Muscle of leg (tissue), 11 donors: ENCODE results near the gene EIF4E1B. TPM values are rescaled to one million over a fixed set of nuclear protein-coding genes. Genes with fewer than 3 reads are reported as not detected.

ENCODE experiments used
- DNase-seq: peaks from one replicate; pipeline ENCODE4 v3.0.0; 2013
- H3K27ac ChIP-seq: one replicate; pipeline ENCODE4 v1.5.1; 2013; ENCODE audit warnings: mild to moderate bottlenecking, low read length, control low read depth
- H3K27me3 ChIP-seq: one replicate; pipeline ENCODE4 v1.6.1; 2013; ENCODE audit warnings: low read length; ENCODE audit not compliant: control insufficient read depth, insufficient read depth
- H3K36me3 ChIP-seq: one replicate; pipeline ENCODE4 v1.6.1; 2013; ENCODE audit warnings: low read length; ENCODE audit not compliant: control insufficient read depth, insufficient read depth
- H3K4me1 ChIP-seq: one replicate; pipeline ENCODE4 v1.6.1; 2013; ENCODE audit warnings: low read length; ENCODE audit not compliant: control insufficient read depth, insufficient read depth
- H3K4me3 ChIP-seq: one replicate; pipeline ENCODE4 v1.5.1; 2013; ENCODE audit warnings: low read length, control low read depth
- H3K9me3 ChIP-seq: replicated peaks from 2 replicates; pipeline ENCODE4 v1.6.1; 2013; ENCODE audit warnings: low read depth, low read length; ENCODE audit not compliant: control insufficient read depth
- WGBS: methylation state at CpG from one replicate; pipeline ENCODE4 v1.1.5; 2013; ENCODE audit warnings: missing lambda C conversion rate; ENCODE audit not compliant: insufficient coverage; 5-methylcytosine and 5-hydroxymethylcytosine counted together
- polyA plus RNA-seq, 8 donors: library from polyadenylated mRNA; unstranded; fragments of 120-200 nt; gene quantifications; one replicate each; pipeline versions ENCODE4 v1.2.1 to v1.2.3, GENCODE V29; 2013; ENCODE audit warnings: inconsistent platforms in 1 of 8, low replicate concordance in 1 of 8; ENCODE audit not compliant: insufficient read length in 8 of 8, insufficient read depth in 1 of 8
- total RNA-seq: library from RNA; stranded (reverse); fragments of 120-200 nt; gene quantifications from one replicate; pipeline ENCODE4 v1.2.4, GENCODE V29; 2013

EIF4E1B gene
- total and polyA plus RNA-seq, 9 donors = not detected

GRCh38 chr5:176638437-176638836 lies 8.0 kb downstream of the EIF4E1B start:
- Histone ChIP-seq H3K27me3 (peaks cover 36% of the 10 kb centered on the region), H3K4me1 (peaks cover 11% of the 10 kb centered on the region), H3K27ac (no peak overlapping the region), H3K4me3 (no peak overlapping the region), H3K9me3 (no peaks in the 10 kb centered on the region), H3K36me3 (no peaks in the 10 kb centered on the region)
- WGBS = 76% methylated on average over 3 of the region's 3 CpGs
- no peak for DNase-seq

- Histone ChIP-seq H3K36me3 (no peaks in the 10 kb centered on the region), H3K4me3 (no peak overlapping the region), H3K27ac (no peak overlapping the region), H3K4me1 (peaks cover 11% of the 10 kb centered on the region), H3K27me3 (peaks cover 29% of the 10 kb centered on the region), H3K9me3 (no peaks in the 10 kb centered on the region)
- no CpG with 5 or more reads among the region's 4 CpGs for WGBS
- no peak for DNase-seq
Measured at GRCh38 chr5:176639208-176639607, 8.7 kb downstream of the EIF4E1B start.

GRCh38 chr5:176639981-176640380 lies 9.5 kb downstream of the EIF4E1B start:
- peak; percentile 63 for DNase-seq

GRCh38 chr5:176640616-176641015 lies 10.1 kb downstream of the EIF4E1B start:
- Histone ChIP-seq H3K27ac (no peak overlapping the region), H3K36me3 (no peaks in the 10 kb centered on the region), H3K4me1 (peaks cover 11% of the 10 kb centered on the region), H3K27me3 (peaks cover 19% of the 10 kb centered on the region), H3K4me3 (no peak overlapping the region), H3K9me3 (no peaks in the 10 kb centered on the region)
- WGBS = 50% methylated on average over 1 of the region's 4 CpGs
- no peak for DNase-seq

More at GRCh38 chr5:176639981-176640380, 9.5 kb downstream of the EIF4E1B start:
- no peak overlapping the region for H3K4me3 ChIP-seq
- H3K27ac ChIP-seq = no peak overlapping the region
- WGBS = 50% methylated on average over 4 of the region's 4 CpGs
- H3K27me3 ChIP-seq = peaks cover 25% of the 10 kb centered on the region
- H3K9me3 ChIP-seq = no peaks in the 10 kb centered on the region
- no peaks in the 10 kb centered on the region for H3K36me3 ChIP-seq
- H3K4me1 ChIP-seq = peaks cover 11% of the 10 kb centered on the region

GRCh38 chr5:176642675-176643490 lies 12.4 kb downstream of the EIF4E1B start:
- Histone ChIP-seq H3K27ac (no peak overlapping the region), H3K9me3 (no peaks in the 10 kb centered on the region), H3K36me3 (no peaks in the 10 kb centered on the region), H3K4me3 (no peak overlapping the region), H3K27me3 (peaks cover 2% of the 10 kb centered on the region), H3K4me1 (peaks cover 16% of the 10 kb centered on the region)
- 39% methylated on average over 10 of the region's 15 CpGs for WGBS
- no peak for DNase-seq

GRCh38 chr5:176643491-176644219 lies 13.2 kb downstream of the EIF4E1B start:
- WGBS = 68% methylated on average over 5 of the region's 11 CpGs
- H3K4me1 ChIP-seq = peaks cover 24% of the 10 kb centered on the region
- no peaks in the 10 kb centered on the region for H3K9me3 ChIP-seq
- no peak overlapping the region for H3K4me3 ChIP-seq
- no peak for DNase-seq
- H3K27ac ChIP-seq = no peak overlapping the region
- H3K27me3 ChIP-seq = no peaks in the 10 kb centered on the region
- no peaks in the 10 kb centered on the region for H3K36me3 ChIP-seq

- Histone ChIP-seq H3K9me3 (no peaks in the 10 kb centered on the region), H3K4me3 (no peak overlapping the region), H3K4me1 (peaks cover 26% of the 10 kb centered on the region), H3K27me3 (no peaks in the 10 kb centered on the region), H3K36me3 (no peaks in the 10 kb centered on the region), H3K27ac (no peak overlapping the region)
- 34% methylated on average over 4 of the region's 9 CpGs for WGBS
- DNase-seq = no peak
Measured at GRCh38 chr5:176644294-176644693, 13.8 kb downstream of the EIF4E1B start.

GRCh38 chr5:176644878-176645670 lies 14.6 kb downstream of the EIF4E1B start:
- DNase-seq = no peak
- 82% methylated on average over 14 of the region's 22 CpGs for WGBS
- Histone ChIP-seq H3K36me3 (no peaks in the 10 kb centered on the region), H3K27me3 (no peaks in the 10 kb centered on the region), H3K27ac (no peak overlapping the region), H3K4me3 (no peak overlapping the region), H3K4me1 (peaks cover 23% of the 10 kb centered on the region), H3K9me3 (no peaks in the 10 kb centered on the region)

GRCh38 chr5:176646049-176646706 lies 15.7 kb downstream of the EIF4E1B start:
- Histone ChIP-seq H3K4me1 (peaks cover 33% of the 10 kb centered on the region), H3K36me3 (no peaks in the 10 kb centered on the region), H3K27ac (peak overlapping the region; percentile 78), H3K4me3 (no peak overlapping the region), H3K27me3 (no peaks in the 10 kb centered on the region), H3K9me3 (no peaks in the 10 kb centered on the region)
- no peak for DNase-seq
- 95% methylated on average over 2 of the region's 7 CpGs for WGBS
